C4-2B (cell line): ENCODE data around the gene CCDC88C.

Experiments used
- ZFX ChIP-seq: fragments of 450-650 bp; IDR thresholded peaks from 2 replicates; pipeline ENCODE4 v1.6.1; 2017
- TF ChIP-seq, protein P1 (sequence below): fragments of 450-650 bp; conservative IDR thresholded peaks from 2 replicates; pipeline ENCODE4 v1.5.1; 2017; ENCODE audit warnings: mild to moderate bottlenecking

GRCh38 chr14:91453744-91454143, 36.1 kb upstream of the CCDC88C start:
- TF ChIP-seq, protein P1, sequence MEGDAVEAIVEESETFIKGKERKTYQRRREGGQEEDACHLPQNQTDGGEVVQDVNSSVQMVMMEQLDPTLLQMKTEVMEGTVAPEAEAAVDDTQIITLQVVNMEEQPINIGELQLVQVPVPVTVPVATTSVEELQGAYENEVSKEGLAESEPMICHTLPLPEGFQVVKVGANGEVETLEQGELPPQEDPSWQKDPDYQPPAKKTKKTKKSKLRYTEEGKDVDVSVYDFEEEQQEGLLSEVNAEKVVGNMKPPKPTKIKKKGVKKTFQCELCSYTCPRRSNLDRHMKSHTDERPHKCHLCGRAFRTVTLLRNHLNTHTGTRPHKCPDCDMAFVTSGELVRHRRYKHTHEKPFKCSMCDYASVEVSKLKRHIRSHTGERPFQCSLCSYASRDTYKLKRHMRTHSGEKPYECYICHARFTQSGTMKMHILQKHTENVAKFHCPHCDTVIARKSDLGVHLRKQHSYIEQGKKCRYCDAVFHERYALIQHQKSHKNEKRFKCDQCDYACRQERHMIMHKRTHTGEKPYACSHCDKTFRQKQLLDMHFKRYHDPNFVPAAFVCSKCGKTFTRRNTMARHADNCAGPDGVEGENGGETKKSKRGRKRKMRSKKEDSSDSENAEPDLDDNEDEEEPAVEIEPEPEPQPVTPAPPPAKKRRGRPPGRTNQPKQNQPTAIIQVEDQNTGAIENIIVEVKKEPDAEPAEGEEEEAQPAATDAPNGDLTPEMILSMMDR = no peak
- TF ChIP-seq ZFX = no peak
